GM12874 (cell line): ENCODE measurements around the gene CLDN7.

Experiments used
- CTCF ChIP-seq: IDR thresholded peaks from 2 replicates; pipeline ENCODE4 v1.5.1; 2011; ENCODE audit warnings: low read depth, mild to moderate bottlenecking, control low read depth, low read length, moderate library complexity; ENCODE audit not compliant: insufficient read depth

Gene CLDN7

GRCh38 chr17:7283471-7284216 is 21.4 kb upstream of the CLDN7 start:
- TF ChIP-seq CTCF, result no peak

GRCh38 chr17:7282752-7283321 is 20.6 kb upstream of the CLDN7 start:
- no peak for TF ChIP-seq CTCF

GRCh38 chr17:7281953-7282751 is 19.9 kb upstream of the CLDN7 start:
- TF ChIP-seq CTCF, result no peak

GRCh38 chr17:7281074-7281952 is 19.0 kb upstream of the CLDN7 start, which contains the start of gene SLC2A4:
Gene SLC2A4, plus strand, starts transcription at chr17:7281718. Its CDS starts 217 bp downstream, at chr17:7281935.
- TF ChIP-seq CTCF, result no peak

- TF ChIP-seq CTCF, result peak; percentile 85
These were observed 18.3 kb upstream of the CLDN7 start for GRCh38 chr17:7280519-7281073.

GRCh38 chr17:7279448-7279847 is 17.2 kb upstream of the CLDN7 start:
- TF ChIP-seq CTCF, result no peak
